Measurements from ENCODE around the gene RBM10. TPM values are rescaled to one million over a fixed set of nuclear protein-coding genes. Genes with fewer than 3 reads are reported as not detected.

RBM10 gene
- total and polyA plus RNA-seq, 9 of the 15 experiments (the other 6 are each of a cell fraction or from before 2014, with no cell fraction given), result 1.1 to 61.7 (median 31.5) TPM

GRCh38 chrX:47232803-47233332 is 87.8 kb downstream of the RBM10 start, which contains the start of gene USP11 (continued):
- TF ChIP-seq HMBOX1 (IDR thresholded peaks at IDR 0.05) (no peak), MTA3 (IDR thresholded peaks at IDR 0.05; ENCODE audit: borderline replicate concordance) (0 out of 2 replicates have a peak, but pooled peaks have one; percentile 22), CCNT2 (IDR thresholded peaks at IDR 0.05; ENCODE audit: borderline replicate concordance, extremely low read depth, insufficient read length, low read depth, low read length) (no peak), NFRKB (IDR thresholded peaks at IDR 0.05; ENCODE audit: low read depth) (peak; percentile 58; the same call in 1 of the 2 replicates), NUFIP1 (IDR thresholded peaks at IDR 0.05; ENCODE audit: partially characterized antibody) (no peak), RBFOX2 (IDR thresholded peaks at IDR 0.05; ENCODE audit: low read depth, low read length) (peak; percentile 90), MGA (IDR thresholded peaks at IDR 0.05) (peak; percentile 43; the same call in 1 of the 2 replicates), ZNF586 (CRISPR knock-in tag; conservative IDR thresholded peaks at IDR 0.05) (no peak), SP2 (IDR thresholded peaks at IDR 0.05; ENCODE audit: extremely low read depth, low read depth, low read length, poor library complexity, severe bottlenecking) (no peak), DPF2 (IDR thresholded peaks at IDR 0.05) (0 out of 2 replicates have a peak, but pooled peaks have one; percentile 15), CTCF (IDR thresholded peaks at IDR 0.05 in 2 of 3, conservative IDR thresholded peaks at IDR 0.05 in 1 of 3; ENCODE audit: insufficient read depth in 2 of 3, low read depth in 1 of 3, low read length in 3 of 3) (no peak), POLR2G (IDR thresholded peaks at IDR 0.05; ENCODE audit: low read depth, low read length) (peak; percentile 93), HNRNPL (IDR thresholded peaks at IDR 0.05; ENCODE audit: low read depth, low read length) (no peak)
